NCI-H2107 treated with DMSO at 0.1 percent for 48 hours (cell line): Measurements from ENCODE around the gene TF.

ENCODE experiments used
- DNase-seq: peaks from one replicate; lab custom pipeline; 2025; ENCODE audit not compliant: unreplicated experiment; lab: John Stamatoyannopoulos, UW

TF gene

GRCh38 chr3:133834621-133835417, 88.6 kb downstream of the TF start:
- no peak for DNase-seq

GRCh38 chr3:133835418-133835743, 89.2 kb downstream of the TF start:
- no peak for DNase-seq

- no peak for DNase-seq
Measured at GRCh38 chr3:133835961-133836360, 89.8 kb downstream of the TF start.

- DNase-seq = no peak
Measured at GRCh38 chr3:133836497-133837158, 90.4 kb downstream of the TF start.

DNA sequence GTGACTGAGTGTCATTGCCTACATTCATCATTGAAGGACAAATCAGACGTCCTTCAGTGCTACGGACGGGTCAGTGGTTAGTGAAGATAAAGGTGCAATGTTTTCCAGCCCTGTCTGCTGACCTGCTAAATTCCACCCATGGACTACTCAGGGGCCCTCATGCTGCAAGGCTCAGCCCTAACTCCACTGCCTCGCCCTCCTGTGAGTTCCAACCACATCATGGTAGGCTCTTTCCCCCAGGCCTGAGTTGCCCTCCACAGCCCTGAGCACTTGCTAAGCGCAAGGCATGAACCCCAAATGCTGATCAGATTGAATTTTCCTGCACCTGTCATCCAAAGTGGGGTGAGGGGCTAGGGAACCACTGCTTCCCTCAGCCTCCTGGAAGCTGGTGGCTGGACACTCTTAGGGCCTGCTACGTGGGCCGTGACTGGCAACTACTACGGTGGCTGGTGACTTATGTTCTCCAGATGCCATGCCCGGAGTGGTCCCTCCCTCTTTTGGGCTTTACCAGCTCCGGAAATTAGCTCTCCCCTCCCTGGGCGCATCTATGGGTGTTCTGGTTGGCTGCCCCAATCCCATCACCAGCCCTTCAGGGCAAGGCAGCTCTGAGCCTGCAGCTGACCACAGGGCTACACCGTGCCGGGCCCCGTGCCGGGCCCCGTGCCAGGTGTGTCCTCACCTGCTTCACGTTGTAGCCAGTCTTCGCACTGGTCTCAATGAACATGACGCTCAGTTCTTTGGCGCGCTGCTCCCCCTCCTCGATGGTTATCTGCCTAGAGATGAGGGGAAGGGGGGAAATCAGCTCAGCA, 91.5 kb downstream of the TF start:
- DNase-seq = no peak

DNA sequence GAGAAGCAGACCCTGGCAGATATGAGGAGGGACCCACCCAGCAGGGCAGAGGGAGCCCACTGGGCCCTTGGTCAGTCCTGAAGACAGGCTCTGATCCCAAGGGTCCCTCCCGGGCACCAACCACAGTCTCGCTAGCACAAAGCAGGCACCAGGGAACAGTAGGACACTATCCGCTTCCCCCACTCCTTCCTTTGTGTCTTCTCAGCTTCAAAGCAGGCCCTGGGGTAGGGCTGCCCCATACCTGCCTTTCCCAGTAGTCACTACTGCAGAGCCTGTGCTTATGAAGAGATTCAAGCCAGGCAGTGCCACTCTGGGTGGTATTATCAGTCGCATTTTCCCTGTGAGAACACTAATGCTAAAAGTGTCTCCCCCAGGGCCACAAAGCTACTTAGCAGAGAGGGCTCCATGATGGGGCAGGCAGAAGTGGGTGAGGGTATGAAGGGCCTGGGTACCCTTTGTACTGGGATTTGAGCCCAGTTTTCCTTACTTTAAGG, 92.2 kb downstream of the TF start:
- no peak for DNase-seq

DNA sequence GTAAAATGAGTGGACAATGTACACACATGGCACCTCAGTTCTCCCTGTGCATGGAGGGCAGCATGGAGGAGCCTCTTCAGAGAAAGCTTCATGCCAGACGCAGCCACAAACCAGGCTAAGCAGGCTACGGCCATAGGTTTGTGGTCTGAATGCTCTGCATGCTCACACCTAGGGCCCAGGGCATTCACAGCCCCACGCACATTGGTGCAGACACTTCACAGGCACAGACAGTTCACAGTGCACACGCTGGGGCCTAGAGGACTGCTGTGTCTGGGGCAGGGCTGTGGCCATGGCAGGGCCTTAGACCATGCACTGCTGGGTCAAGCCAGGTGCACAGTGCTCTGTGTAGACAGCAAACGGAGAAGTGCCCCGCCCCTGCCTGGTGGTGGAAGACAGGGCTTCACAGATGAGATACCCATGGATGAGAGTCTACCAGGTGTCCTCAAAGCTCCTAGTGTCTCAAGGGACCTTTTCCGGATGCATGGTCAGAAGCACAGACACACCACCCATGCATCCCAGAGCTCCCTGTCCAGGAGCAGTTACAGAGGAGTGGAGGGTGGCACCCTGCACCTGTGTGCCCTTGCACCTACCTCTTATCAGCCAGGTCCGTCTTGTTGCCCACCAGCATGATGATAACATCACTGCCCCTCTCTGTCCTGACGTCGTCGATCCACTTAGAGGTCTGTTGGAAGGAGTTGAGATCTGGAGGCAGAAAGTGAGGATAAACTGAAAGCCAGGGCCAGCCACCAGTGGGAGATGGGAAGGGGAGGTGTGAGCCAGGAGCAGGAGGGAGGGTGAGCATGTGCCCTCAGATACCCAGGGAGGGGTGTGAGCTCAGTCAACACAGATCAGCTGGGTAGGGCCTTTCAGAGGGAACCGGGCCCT, 93.0 kb downstream of the TF start:
- DNase-seq = no peak

GRCh38 chr3:133840055-133840737, 94.0 kb downstream of the TF start:
- no peak for DNase-seq

DNA sequence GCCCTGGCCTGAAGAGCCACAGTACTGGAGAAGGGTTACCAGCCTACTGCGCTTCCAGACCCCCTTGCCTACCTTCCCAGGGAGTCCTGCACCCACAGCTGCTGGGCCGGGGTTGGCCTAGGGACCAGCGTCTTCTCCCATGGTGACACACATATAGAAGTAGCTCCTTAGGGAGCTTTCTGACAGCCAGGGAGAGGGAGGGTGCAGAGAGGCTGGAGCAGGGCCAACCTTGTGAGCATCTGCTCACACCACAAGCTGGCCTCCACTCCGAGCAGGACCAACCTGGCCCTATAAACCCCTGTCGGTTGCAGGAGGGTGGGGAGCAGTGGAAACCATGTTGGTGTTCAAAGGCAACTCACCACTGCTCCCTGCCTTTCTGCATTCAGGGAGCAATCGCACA, 94.6 kb downstream of the TF start:
- no peak for DNase-seq

GRCh38 chr3:133841196-133841595, 95.0 kb downstream of the TF start:
- no peak for DNase-seq

- no peak for DNase-seq
Measured at GRCh38 chr3:133842158-133842557, 96.0 kb downstream of the TF start.

- DNase-seq = no peak
Measured at GRCh38 chr3:133843634-133844033, 97.4 kb downstream of the TF start.

- DNase-seq = no peak
Measured at GRCh38 chr3:133845127-133845526, 98.9 kb downstream of the TF start.
